PC-3 (cell line): ENCODE measurements around the gene ACTL6A. TPM values are rescaled to one million over a fixed set of nuclear protein-coding genes. Genes with fewer than 3 reads are reported as not detected.

Experiments
- ATAC-seq: fragments of 200-7000 bp; cut with Tn5 transposase; 2 replicates; pipeline ENCODE4 v1.9.1; 2020; ENCODE audit warnings: mild to moderate bottlenecking, moderate library complexity
- BruUV-seq: library from RNA; stranded (reverse); fragments of 400-500 nt; replicated peaks from 2 replicates; lab custom pipeline; 2021; lab: Mats Ljungman, UMichigan
- CTCF ChIA-PET: fragments of 300-600 bp; sonication (Branson Sonifier 250); formaldehyde crosslinking; loops from one replicate; lab custom pipeline; 2022; ENCODE audit warnings: antibody characterized with exemption; lab: Charles Lee
- POLR2A ChIA-PET: fragments of 300-600 bp; sonication (Branson Sonifier 250); formaldehyde crosslinking; loops from one replicate; lab custom pipeline; 2022; ENCODE audit warnings: antibody characterized with exemption; ENCODE audit not compliant: unreplicated experiment; lab: Charles Lee
- DNase-seq: peaks from one replicate; pipeline ENCODE4 v3.0.0-alpha.2; 2015
- H2AFZ ChIP-seq: fragments of 300-600 bp; sonication (generic); 2 replicates; pipeline ENCODE4 v1.6.0; 2016; ENCODE audit warnings: antibody characterized with exemption, low read length
- H3F3A ChIP-seq: fragments of 300-600 bp; sonication (generic); one replicate; pipeline ENCODE4 v1.6.0; 2017; ENCODE audit warnings: antibody characterized with exemption, low read length, control low read depth, mild to moderate bottlenecking; ENCODE audit not compliant: unreplicated experiment
- H3K27ac ChIP-seq: fragments of 300-600 bp; sonication (generic); 2 replicates; pipeline ENCODE4 v1.5.1; 2016; ENCODE audit warnings: mild to moderate bottlenecking, low read length
- H3K27me3 ChIP-seq: fragments of 300-600 bp; sonication (generic); 2 replicates; pipeline ENCODE4 v1.6.1; 2016; ENCODE audit warnings: low read length, mixed read lengths
- H3K36me3 ChIP-seq: fragments of 300-600 bp; sonication (generic); 2 replicates; pipeline ENCODE4 v1.6.1; 2016; ENCODE audit warnings: low read depth, mixed run types, low read length, mixed read lengths
- H3K4me1 ChIP-seq: fragments of 300-600 bp; sonication (generic); 2 replicates; pipeline ENCODE4 v1.5.1; 2016; ENCODE audit warnings: low read length; ENCODE audit not compliant: insufficient read depth
- H3K4me2 ChIP-seq: fragments of 300-600 bp; sonication (generic); 2 replicates; pipeline ENCODE4 v1.6.0; 2016; ENCODE audit warnings: low read length
- H3K4me3 ChIP-seq: fragments of 300-600 bp; sonication (generic); 2 replicates; pipeline ENCODE4 v1.5.1; 2016; ENCODE audit warnings: mild to moderate bottlenecking, low read length, mixed read lengths
- H3K79me2 ChIP-seq: fragments of 300-600 bp; sonication (generic); 2 replicates; pipeline ENCODE4 v1.6.1; 2017; ENCODE audit warnings: low read length, mixed read lengths
- H3K9ac ChIP-seq: fragments of 300-600 bp; sonication (generic); 2 replicates; pipeline ENCODE4 v1.6.0; 2016; ENCODE audit warnings: mild to moderate bottlenecking, low read length
- H3K9me2 ChIP-seq: fragments of 300-600 bp; sonication (generic); replicated peaks from 2 replicates; pipeline ENCODE4 v1.6.1; 2016; ENCODE audit warnings: mixed run types, low read length, mixed read lengths
- H3K9me3 ChIP-seq: fragments of 300-600 bp; sonication (generic); 2 replicates; pipeline ENCODE4 v1.6.1; 2016; ENCODE audit warnings: low read length, mixed read lengths
- H4K20me1 ChIP-seq: fragments of 300-600 bp; sonication (generic); 2 replicates; pipeline ENCODE4 v1.6.1; 2016; ENCODE audit warnings: low read length, mixed read lengths
- EZH2 ChIP-seq: fragments of 300-600 bp; sonication (generic); IDR thresholded peaks from one replicate; pipeline ENCODE4 v1.6.1; 2017; ENCODE audit warnings: antibody characterized with exemption, mild to moderate bottlenecking, low read length; ENCODE audit not compliant: unreplicated experiment
- EZH2phosphoT487 ChIP-seq: fragments of 300-600 bp; sonication (generic); IDR thresholded peaks from 2 replicates; pipeline ENCODE4 v1.6.1; 2018; ENCODE audit warnings: mild to moderate bottlenecking, antibody characterized with exemption, low read length, borderline replicate concordance
- intact Hi-C: fragments of 100-400 bp; cut with micrococcal nuclease; formaldehyde crosslinking; loops from 2 replicates; pipeline ENCODE4 v1.9.0; 2023
- total RNA-seq: library from RNA; depleted of rRNA; stranded (reverse); fragments of >200 nt; gene quantifications from 2 replicates; pipeline ENCODE4 v1.2.3, GENCODE V29; 2014
- TF ChIP-seq, protein P1 (sequence below): fragments of 300-600 bp; sonication (generic); conservative IDR thresholded peaks from 2 replicates; pipeline ENCODE4 v1.5.1; 2017; ENCODE audit warnings: antibody characterized with exemption, low read depth, mild to moderate bottlenecking, low read length

The ACTL6A gene
- total RNA-seq, 1 experiment from 2014 or later, result 105 TPM

GRCh38 chr3:179565496-179565895, 2.8 kb downstream of the ACTL6A start:
- Histone ChIP-seq H3K4me2 (peak overlapping the region; percentile 4; the same call in 1 of the 2 replicates), H3K27ac (no peak overlapping the region), H3K79me2 (peaks cover 64% of the 10 kb centered on the region), H3K36me3 (peaks cover 9% of the 10 kb centered on the region; the same call in 1 of the 2 replicates), H4K20me1 (peaks cover 23% of the 10 kb centered on the region), H3F3A (no peaks in the 10 kb centered on the region), H3K9ac (no peak overlapping the region), H3K9me2 (no peaks in the 10 kb centered on the region), H3K4me3 (no peak overlapping the region), H3K9me3 (no peaks in the 10 kb centered on the region), H3K4me1 (peaks cover 23% of the 10 kb centered on the region), H3K27me3 (no peaks in the 10 kb centered on the region), H2AFZ (no peak overlapping the region)
- no peak for TF ChIP-seq EZH2
- no peak for TF ChIP-seq EZH2phosphoT487
- TF ChIP-seq, protein P1, sequence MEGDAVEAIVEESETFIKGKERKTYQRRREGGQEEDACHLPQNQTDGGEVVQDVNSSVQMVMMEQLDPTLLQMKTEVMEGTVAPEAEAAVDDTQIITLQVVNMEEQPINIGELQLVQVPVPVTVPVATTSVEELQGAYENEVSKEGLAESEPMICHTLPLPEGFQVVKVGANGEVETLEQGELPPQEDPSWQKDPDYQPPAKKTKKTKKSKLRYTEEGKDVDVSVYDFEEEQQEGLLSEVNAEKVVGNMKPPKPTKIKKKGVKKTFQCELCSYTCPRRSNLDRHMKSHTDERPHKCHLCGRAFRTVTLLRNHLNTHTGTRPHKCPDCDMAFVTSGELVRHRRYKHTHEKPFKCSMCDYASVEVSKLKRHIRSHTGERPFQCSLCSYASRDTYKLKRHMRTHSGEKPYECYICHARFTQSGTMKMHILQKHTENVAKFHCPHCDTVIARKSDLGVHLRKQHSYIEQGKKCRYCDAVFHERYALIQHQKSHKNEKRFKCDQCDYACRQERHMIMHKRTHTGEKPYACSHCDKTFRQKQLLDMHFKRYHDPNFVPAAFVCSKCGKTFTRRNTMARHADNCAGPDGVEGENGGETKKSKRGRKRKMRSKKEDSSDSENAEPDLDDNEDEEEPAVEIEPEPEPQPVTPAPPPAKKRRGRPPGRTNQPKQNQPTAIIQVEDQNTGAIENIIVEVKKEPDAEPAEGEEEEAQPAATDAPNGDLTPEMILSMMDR, result no peak
- BruUV-seq, result no TSS peak
- POLR2A ChIA-PET, result no interaction called here
- ATAC-seq, result no peak
- intact Hi-C loops, result no loop called here
- CTCF ChIA-PET, result no interaction called here
- peak; percentile 36 for DNase-seq

DNA sequence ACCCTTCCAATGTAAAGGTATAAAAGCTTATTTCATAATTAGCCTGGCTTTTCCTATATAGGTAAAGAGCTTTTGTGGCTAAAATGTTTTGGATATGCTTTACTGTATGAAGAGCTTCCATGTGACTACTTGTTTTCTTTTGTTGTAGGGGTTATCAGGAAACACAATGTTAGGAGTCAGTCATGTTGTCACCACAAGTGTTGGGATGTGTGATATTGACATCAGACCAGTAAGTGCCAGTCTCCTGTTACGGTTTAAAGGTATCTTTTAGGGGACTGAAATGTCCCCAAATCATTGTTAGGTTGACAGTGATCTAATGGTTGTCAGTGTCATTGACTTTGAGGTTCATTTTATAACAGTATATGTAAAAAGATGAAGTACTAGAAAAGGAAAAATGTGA, 18.3 kb downstream of the ACTL6A start:
- Histone ChIP-seq H3F3A (no peaks in the 10 kb centered on the region), H3K79me2 (no peaks in the 10 kb centered on the region), H2AFZ (no peak overlapping the region), H3K9ac (no peak overlapping the region), H3K4me1 (no peaks in the 10 kb centered on the region), H3K36me3 (peaks cover 58% of the 10 kb centered on the region), H3K4me3 (no peak overlapping the region), H3K27ac (no peak overlapping the region), H3K9me3 (no peaks in the 10 kb centered on the region), H4K20me1 (no peaks in the 10 kb centered on the region), H3K4me2 (no peak overlapping the region), H3K27me3 (no peaks in the 10 kb centered on the region), H3K9me2 (no peaks in the 10 kb centered on the region)
- TF ChIP-seq EZH2 (no peak), EZH2phosphoT487 (no peak)
- TF ChIP-seq, protein P1, result no peak
- BruUV-seq, result no TSS peak
- CTCF ChIA-PET, result no interaction called here
- ATAC-seq, result no peak
- DNase-seq, result no peak
- POLR2A ChIA-PET, result no interaction called here
- intact Hi-C loops, result no loop called here

- Histone ChIP-seq H2AFZ (no peak overlapping the region), H3K4me1 (no peaks in the 10 kb centered on the region), H3K36me3 (peaks cover 73% of the 10 kb centered on the region), H3K27me3 (no peaks in the 10 kb centered on the region), H3K9me3 (no peaks in the 10 kb centered on the region), H3K9me2 (no peaks in the 10 kb centered on the region), H3K9ac (no peak overlapping the region), H4K20me1 (no peaks in the 10 kb centered on the region), H3K79me2 (no peaks in the 10 kb centered on the region), H3K4me2 (no peak overlapping the region), H3F3A (no peaks in the 10 kb centered on the region), H3K4me3 (no peak overlapping the region), H3K27ac (no peak overlapping the region)
- no peak for ATAC-seq
- TF ChIP-seq EZH2, result no peak
- TF ChIP-seq, protein P1, result no peak
- TF ChIP-seq EZH2phosphoT487, result no peak
- intact Hi-C loops, result no loop called here
- CTCF ChIA-PET, result no interaction called here
- POLR2A ChIA-PET, result no interaction called here
- DNase-seq, result no peak
- no TSS peak for BruUV-seq
These were observed 26.4 kb downstream of the ACTL6A start for GRCh38 chr3:179589143-179589542.
